Prostate gland (tissue), 2 donors: ENCODE measurements around the gene MAFG.

ENCODE experiments used
- POLR2A ChIP-seq: fragments of 450-650 bp; IDR thresholded peaks from one replicate; pipeline ENCODE4 v1.6.1; 2016; ENCODE audit warnings: antibody characterized with exemption, mild to moderate bottlenecking
- TF ChIP-seq, protein P1 (sequence below), 4 experiments: fragments of 200-600 bp in 2 of 4; fragments of 450-650 bp in 2 of 4; sonication (generic) in 2 of 4; IDR thresholded peaks; 1 replicate in 3 of 4; 2 replicates in 1 of 4; pipeline ENCODE4 v1.5.1; 2016 to 2019; ENCODE audit warnings: antibody characterized with exemption in 4 of 4, mild to moderate bottlenecking in 2 of 4, moderate library complexity in 2 of 4

GRCh38 chr17:81871387-81872230 lies 55.9 kb downstream of the MAFG start:
- TF ChIP-seq, protein P1, sequence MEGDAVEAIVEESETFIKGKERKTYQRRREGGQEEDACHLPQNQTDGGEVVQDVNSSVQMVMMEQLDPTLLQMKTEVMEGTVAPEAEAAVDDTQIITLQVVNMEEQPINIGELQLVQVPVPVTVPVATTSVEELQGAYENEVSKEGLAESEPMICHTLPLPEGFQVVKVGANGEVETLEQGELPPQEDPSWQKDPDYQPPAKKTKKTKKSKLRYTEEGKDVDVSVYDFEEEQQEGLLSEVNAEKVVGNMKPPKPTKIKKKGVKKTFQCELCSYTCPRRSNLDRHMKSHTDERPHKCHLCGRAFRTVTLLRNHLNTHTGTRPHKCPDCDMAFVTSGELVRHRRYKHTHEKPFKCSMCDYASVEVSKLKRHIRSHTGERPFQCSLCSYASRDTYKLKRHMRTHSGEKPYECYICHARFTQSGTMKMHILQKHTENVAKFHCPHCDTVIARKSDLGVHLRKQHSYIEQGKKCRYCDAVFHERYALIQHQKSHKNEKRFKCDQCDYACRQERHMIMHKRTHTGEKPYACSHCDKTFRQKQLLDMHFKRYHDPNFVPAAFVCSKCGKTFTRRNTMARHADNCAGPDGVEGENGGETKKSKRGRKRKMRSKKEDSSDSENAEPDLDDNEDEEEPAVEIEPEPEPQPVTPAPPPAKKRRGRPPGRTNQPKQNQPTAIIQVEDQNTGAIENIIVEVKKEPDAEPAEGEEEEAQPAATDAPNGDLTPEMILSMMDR (IDR thresholded peaks at IDR 0.05) = peak; percentile 26 to 65 (median 58)
- TF ChIP-seq POLR2A = peak; percentile 93
